ENCODE measurements around the gene B3GAT1. TPM values are rescaled to one million over a fixed set of nuclear protein-coding genes. Genes with fewer than 3 reads are reported as not detected.

B3GAT1 gene
- total RNA-seq, 2 donors from 2014 or later: 20.6 to 29.5 TPM

- H3K4me1 Mint-ChIP-seq: no peaks in the 10 kb centered on the region
- H3K36me3 ChIP-seq (ENCODE audit: control insufficient read depth, insufficient read depth, low read length): no peaks in the 10 kb centered on the region
- H3K9me3 ChIP-seq (ENCODE audit: control insufficient read depth, low read length): no peaks in the 10 kb centered on the region
- H3K4me3 ChIP-seq (ENCODE audit: low read length): no peak overlapping the region
- WGBS, 2 experiments (ENCODE audit: insufficient coverage in 1 of 2, insufficient read length in 1 of 2): 93 to 97% methylated on average over 13 to 15 of the region's 15 CpGs
- H3K27ac ChIP-seq (ENCODE audit: low read depth, low read length): no peak overlapping the region
- no peaks in the 10 kb centered on the region for H3K36me3 Mint-ChIP-seq (ENCODE audit: low read depth)
- H3K4me1 ChIP-seq (ENCODE audit: control insufficient read depth, insufficient read depth, low read length): no peaks in the 10 kb centered on the region
- peaks cover 33% of the 10 kb centered on the region for H3K27me3 ChIP-seq (ENCODE audit: control insufficient read depth, insufficient read depth, low read length, poor library complexity, severe bottlenecking)
- no peaks in the 10 kb centered on the region for H3K9me3 Mint-ChIP-seq
- H3K27me3 Mint-ChIP-seq (ENCODE audit: insufficient read depth): peaks cover 23% of the 10 kb centered on the region
- no peak for DNase-seq
- no peak overlapping the region for H3K9ac ChIP-seq (ENCODE audit: extremely low read depth, low read length, poor library complexity, severe bottlenecking)
- H3K4me3 Mint-ChIP-seq: no peak overlapping the region
- H3K27ac Mint-ChIP-seq: no peak overlapping the region
- TF ChIP-seq CTCF (conservative IDR thresholded peaks at IDR 0.05): no peak
Observed at GRCh38 chr11:134338068-134338467, 74.0 kb downstream of the B3GAT1 start.

- Mint-ChIP-seq H3K4me3 (no peak overlapping the region), H3K27ac (no peak overlapping the region), H3K27me3 (ENCODE audit: insufficient read depth) (peaks cover 29% of the 10 kb centered on the region), H3K4me1 (peaks cover 2% of the 10 kb centered on the region), H3K36me3 (ENCODE audit: low read depth) (no peaks in the 10 kb centered on the region), H3K9me3 (no peaks in the 10 kb centered on the region)
- H3K36me3 ChIP-seq (ENCODE audit: control insufficient read depth, insufficient read depth, low read length): no peaks in the 10 kb centered on the region
- H3K9me3 ChIP-seq (ENCODE audit: control insufficient read depth, low read length): no peaks in the 10 kb centered on the region
- 91 to 92% methylated on average over 3 to 4 of the region's 4 CpGs for WGBS, 2 experiments (ENCODE audit: insufficient coverage in 1 of 2, insufficient read length in 1 of 2)
- no peak overlapping the region for H3K9ac ChIP-seq (ENCODE audit: extremely low read depth, low read length, poor library complexity, severe bottlenecking)
- H3K4me3 ChIP-seq (ENCODE audit: low read length): no peak overlapping the region
- TF ChIP-seq CTCF (conservative IDR thresholded peaks at IDR 0.05): no peak
- peaks cover 43% of the 10 kb centered on the region for H3K27me3 ChIP-seq (ENCODE audit: control insufficient read depth, insufficient read depth, low read length, poor library complexity, severe bottlenecking)
- no peak overlapping the region for H3K27ac ChIP-seq (ENCODE audit: low read depth, low read length)
- peaks cover 3% of the 10 kb centered on the region for H3K4me1 ChIP-seq (ENCODE audit: control insufficient read depth, insufficient read depth, low read length)
- no peak for DNase-seq
Observed at GRCh38 chr11:134337051-134337450, 75.0 kb downstream of the B3GAT1 start.

DNA sequence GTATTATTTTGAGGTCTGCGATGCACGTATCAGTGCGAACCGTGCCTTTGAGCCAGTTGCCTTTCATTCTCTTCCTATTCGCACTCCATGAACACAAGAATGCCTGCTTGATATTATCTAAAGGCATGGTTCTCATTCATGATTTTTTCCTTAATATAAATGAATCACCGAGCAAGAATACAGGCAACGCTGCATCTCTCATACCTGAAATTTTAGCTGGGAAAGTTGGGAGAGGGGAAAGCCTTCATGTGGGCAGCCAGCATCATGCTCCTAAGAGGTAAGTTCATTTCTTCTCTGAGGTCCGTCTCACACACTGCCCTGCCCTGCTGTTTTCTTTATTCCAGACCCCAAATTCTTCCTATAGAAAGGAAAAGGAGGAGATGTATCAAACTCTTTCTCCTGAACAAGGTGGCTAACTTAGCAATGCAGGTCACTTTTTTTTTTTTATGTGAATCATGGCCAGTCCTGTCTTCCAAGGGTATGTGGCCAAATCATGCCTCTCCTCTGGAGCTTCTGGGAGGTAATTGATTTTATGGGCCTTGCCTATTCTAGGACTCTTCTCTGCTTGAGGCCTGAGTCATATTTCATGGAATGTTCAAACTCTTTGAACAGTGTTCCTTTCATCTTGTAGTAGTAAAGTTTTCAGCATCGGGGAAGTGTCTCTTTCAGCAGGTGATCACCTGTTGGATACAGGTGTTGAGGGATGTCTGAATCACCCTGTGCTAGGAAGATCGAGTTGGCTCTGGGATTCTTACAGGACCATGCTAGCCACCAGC, 77.1 kb downstream of the B3GAT1 start:
- no peak for TF ChIP-seq CTCF (conservative IDR thresholded peaks at IDR 0.05)
- 94 to 95% methylated on average over 8 to 9 of the region's 10 CpGs for whole genome bisulfite sequencing, 2 experiments (ENCODE audit: insufficient coverage in 1 of 2, insufficient read length in 1 of 2)
- Histone ChIP-seq H3K27ac (ENCODE audit: low read depth, low read length) (no peak overlapping the region), H3K4me3 (ENCODE audit: low read length) (no peak overlapping the region), H3K27me3 (ENCODE audit: control insufficient read depth, insufficient read depth, low read length, poor library complexity, severe bottlenecking) (peaks cover 59% of the 10 kb centered on the region), H3K9ac (ENCODE audit: extremely low read depth, low read length, poor library complexity, severe bottlenecking) (no peak overlapping the region), H3K4me1 (ENCODE audit: control insufficient read depth, insufficient read depth, low read length) (peaks cover 3% of the 10 kb centered on the region), H3K9me3 (ENCODE audit: control insufficient read depth, low read length) (no peaks in the 10 kb centered on the region), H3K36me3 (ENCODE audit: control insufficient read depth, insufficient read depth, low read length) (no peaks in the 10 kb centered on the region)
- Mint-ChIP-seq H3K27me3 (ENCODE audit: insufficient read depth) (peaks cover 45% of the 10 kb centered on the region), H3K36me3 (ENCODE audit: low read depth) (no peaks in the 10 kb centered on the region), H3K9me3 (no peaks in the 10 kb centered on the region), H3K4me3 (no peak overlapping the region), H3K27ac (no peak overlapping the region), H3K4me1 (peaks cover 10% of the 10 kb centered on the region)
- no peak for DNase-seq

Data from endodermal cell (in vitro differentiated cells).